NAMALWA (cell line): ENCODE results near the gene CLVS2.

ENCODE experiments used
- DNase-seq: peaks from one replicate; pipeline ENCODE4 v3.0.0-alpha.2; 2015; ENCODE audit warnings: low spot score

Gene CLVS2

DNA sequence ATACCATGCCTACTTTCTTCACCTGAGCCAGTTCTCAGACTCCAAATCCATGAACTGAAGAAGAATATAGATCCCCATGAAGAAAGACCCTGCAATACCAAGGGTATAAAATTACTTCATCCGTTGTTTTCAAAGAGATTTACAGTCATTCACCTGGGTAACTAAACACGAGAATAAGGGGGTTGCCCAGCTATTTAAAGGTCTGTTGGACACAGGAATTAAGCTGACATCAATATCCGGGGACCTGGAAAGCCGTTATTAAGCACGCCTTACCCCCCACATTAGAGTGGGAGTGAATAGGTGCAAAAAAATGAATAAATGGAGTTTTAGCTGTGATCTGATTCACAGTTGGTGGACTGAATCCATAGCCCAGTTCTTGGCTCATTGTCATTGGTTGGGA lies 28.9 kb downstream of the CLVS2 start:
- no peak for DNase-seq

DNA sequence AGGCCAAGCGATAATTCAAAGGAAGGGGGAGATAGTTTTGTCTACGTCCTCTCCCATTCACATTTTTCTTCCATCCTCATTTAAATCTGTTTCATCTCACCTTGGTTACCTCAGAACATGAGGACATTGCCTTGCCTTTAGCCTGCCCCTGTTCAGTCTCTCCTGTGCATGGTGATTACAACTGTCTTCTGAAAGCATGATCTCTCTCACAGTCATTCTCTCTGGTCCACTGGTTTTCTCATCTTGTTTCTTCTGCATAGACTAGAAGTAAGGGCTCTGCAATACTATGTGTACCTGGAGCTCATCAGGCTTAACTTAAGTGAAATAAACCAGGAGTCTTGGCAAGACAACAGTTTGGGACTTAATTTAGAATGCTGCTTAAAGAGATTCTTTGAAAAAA lies 31.4 kb downstream of the CLVS2 start:
- no peak for DNase-seq

DNA sequence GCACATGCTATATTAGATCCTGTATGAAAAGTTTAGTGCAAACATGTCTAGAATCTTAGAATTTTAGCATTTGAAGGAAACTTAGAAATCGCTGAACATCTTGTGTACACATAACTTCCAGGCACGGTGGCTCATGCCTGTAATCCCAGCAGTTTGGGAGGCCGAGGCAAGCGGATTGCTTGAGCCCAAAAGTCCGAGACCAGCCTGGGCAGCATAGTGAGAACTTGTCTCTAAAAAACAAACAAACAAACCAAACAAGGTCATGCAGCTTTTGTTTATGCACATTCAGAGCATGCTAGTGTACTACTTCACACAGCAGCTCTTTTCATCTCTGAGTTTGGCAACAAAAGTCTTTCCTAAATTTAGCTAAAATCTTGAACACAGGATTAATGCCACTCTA lies 32.2 kb downstream of the CLVS2 start:
- no peak for DNase-seq

DNA sequence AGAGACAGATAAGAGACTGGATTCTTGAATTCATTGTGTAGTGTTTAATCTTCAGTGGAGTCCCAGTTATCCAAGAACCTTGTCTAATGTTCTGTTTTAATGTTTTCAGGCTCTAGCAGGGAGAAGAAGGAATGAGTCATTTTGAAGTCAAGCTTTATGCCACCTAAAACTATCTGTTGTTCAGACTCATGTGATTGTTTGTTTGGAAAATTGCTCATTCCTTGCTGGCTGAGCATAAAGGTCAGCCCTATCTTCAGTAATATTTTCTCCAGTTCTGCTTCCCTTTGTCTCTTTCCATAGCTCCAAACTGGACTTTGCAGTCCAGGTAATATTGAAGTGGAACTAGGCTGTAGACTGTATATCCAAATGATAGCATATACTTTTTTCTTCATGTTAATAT lies 34.2 kb downstream of the CLVS2 start:
- DNase-seq, result no peak

DNA sequence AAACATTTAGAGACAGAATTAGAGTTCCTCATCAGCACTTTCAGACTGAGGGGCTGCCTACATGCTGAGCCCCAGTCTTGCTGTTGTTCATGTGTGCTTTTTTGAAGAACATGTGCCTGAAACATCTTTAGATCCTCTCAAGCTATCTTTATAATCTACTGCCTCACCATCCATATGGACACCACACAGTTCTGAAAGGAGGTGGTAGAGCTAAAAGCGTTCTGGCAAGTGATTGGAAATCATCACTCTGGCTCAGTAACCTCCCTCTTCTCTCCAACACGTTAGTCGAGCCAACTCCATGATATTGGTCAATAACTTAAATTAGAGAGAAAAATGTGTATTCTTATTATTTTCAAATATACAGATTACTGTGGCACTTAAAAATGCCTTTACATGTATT lies 40.6 kb downstream of the CLVS2 start:
- no peak for DNase-seq

DNA sequence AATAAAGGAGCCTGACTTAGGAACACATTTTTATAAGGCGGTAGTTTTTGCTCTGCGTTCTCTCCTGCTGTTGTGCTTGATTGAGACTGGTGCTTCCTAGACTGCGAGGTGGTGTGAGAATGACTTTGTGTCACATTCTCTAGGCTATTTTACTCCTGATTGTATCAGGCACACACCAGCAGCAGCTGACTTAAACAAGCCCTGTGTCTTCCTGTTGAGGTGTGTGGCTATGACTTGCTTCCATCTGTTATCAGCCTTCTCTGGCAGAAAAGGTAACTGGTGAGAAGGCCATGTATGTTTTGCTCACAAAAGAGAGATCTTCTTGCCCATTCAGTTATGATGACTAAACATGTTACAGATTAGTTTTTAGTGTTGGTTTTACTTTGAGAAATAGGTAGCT lies 43.4 kb downstream of the CLVS2 start:
- no peak for DNase-seq

DNA sequence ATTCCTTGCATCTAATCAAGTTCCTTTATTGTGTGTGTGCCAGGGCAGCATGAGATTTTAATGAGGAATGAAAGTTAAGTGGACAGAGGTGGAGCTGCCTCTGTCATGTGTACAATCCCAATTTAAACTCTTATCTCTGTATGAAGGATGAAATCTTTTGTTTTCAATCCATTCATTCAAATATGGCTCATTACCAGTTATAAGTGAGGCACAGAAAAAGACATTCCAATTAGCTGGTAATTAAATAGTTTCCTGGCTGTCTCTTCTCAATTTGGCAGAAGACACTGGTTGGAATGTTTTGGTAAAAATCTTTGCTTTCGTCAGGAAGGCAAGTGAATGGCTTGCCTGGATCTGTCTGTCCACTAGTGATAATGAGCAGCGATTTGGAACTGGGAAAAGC lies 46.4 kb downstream of the CLVS2 start:
- DNase-seq, result no peak

DNA sequence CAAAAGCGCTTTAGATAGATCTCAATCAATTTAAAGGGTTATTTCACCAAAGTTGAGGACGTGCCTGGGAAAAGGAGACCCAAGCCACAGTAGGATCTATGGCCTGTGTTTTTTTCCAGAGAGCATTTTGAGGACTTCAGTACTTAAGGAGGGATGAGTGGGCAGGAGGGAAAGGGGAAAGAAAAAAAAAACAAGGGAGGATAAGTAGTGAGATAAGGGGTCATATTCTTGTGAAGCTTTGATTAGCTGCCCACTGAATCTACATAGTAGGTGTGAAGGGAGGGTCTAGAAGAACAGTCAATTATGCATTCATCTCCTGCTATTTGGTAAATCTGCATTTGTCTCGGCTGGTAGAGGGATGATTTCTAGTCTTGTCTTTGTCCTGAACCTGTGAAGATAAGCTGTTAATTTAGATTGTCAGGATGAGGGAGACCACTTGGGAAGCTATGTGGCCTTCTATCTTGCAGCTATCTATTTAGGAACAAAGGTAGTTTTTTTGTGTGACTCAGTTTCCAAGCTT lies 48.4 kb downstream of the CLVS2 start:
- DNase-seq, result no peak

DNA sequence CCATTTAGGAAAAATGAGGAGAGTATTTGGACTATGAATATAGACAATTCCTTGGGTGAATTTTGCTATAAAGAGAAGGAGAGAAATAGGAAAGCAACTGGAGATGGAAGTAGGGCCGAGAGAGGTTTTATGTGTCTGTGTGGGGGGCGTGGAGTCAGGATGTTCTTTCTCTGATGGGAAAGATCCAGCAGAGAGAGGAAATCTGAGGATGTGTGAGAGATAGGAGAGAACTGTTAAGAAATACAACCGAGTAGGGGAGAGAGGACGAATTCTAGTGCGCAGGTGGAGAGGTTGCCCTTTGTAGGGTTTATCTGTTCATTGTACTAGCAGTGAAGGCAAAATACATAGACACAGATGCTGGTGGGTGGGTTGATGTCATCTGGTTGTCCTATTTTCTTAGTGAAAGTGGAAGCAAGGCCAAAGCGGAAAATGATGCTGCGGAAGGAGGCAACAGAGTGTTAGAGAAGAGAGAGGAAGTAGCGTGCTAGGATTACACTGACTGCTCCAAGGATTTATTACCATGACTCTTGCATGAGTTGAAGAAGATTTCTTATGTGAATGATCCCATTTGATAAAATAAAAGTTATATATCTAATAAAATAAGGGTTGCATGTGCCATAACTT lies 57.7 kb downstream of the CLVS2 start:
- no peak for DNase-seq

DNA sequence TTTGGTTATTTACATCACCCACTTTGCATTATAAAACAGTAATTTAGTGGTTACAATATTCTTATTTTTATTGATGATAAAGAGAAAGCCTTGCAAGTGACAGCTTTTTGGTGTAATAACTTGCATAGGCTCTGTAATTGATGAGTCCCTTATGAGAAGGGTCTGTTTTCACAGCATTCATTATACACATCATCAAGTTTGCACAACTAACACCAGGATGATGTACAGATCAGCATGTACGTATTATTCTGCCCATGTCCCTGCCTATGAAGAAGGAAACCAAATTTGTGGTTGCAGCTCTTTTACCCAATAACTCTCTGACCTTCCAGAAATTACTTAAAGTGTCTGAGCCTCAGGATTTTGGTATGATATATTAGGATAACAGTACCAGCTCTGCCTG lies 59.2 kb downstream of the CLVS2 start:
- no peak for DNase-seq

DNA sequence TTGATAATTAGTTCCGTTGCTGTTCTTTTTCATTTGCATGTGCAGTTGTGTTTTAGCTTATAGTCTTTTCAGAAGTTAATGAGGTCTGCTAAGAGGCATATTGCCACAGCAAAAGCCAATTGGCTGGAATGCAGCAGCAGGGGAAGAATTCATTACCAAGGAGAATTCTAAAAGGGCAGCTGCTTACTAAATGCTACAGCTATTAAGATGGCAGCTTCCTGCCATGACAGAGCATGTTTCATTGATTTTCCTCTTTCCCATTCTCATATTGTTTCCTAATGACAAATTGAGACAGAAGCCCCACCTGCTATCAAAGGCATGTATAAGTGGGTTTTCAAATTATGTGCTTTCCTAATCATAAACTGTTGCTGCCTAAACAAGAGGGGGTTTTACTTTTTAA lies 66.6 kb downstream of the CLVS2 start:
- DNase-seq, result no peak

DNA sequence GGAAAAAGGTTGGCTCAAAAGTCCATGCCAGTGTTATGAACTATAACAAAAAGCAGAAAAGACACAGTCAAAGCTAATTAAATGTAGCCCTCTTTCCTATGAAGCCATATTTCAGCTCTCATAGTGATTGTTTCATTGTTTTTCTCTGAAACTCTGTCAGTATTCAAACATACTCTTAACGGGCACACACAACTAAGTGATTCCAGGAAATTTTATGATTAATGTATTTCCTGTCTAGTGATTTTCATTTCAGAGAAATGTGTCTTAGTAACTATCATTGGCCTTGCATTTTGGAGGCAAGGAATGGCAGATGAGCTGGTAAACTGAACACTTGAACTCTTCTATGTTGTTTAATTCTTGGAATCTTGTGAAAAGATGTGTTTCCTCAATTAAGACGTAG lies 68.0 kb downstream of the CLVS2 start:
- no peak for DNase-seq

DNA sequence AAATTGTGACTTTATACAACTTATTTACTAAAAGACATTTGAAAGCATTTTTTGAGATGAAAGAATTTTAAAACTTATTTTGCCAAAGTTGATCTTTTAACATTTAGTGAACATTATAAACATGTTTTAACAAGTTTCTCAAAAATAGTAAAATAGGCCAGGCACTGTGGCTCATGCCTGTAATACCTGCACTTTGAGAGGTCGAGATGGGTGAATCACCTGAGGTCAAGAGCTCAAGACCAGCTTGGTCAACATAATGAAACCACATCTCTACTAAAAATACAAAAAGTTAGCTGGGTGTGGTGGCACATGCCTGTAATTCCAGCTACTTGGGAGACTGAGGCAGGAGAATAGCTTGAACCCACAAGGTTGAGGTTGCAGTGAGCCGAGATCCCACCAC lies 78.6 kb downstream of the CLVS2 start:
- no peak for DNase-seq

DNA sequence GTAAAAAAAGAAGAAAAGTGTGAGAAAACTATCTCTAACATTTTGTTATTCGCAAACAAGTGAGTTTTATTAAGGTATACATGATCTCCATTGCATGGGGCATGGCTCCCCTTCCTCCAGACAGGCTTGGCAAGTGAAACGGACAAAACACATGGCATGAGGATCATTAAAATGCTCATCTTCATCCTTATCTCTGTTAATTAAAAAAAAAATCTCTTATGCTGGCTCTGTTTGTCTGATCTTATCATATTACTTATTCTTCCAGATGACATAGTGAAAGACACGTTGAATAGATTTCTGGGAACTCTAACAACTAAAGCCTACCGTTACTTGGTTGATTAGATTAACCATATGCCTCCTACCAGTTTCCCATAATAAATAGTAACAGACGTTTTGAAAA lies 89.4 kb downstream of the CLVS2 start:
- no peak for DNase-seq

DNA sequence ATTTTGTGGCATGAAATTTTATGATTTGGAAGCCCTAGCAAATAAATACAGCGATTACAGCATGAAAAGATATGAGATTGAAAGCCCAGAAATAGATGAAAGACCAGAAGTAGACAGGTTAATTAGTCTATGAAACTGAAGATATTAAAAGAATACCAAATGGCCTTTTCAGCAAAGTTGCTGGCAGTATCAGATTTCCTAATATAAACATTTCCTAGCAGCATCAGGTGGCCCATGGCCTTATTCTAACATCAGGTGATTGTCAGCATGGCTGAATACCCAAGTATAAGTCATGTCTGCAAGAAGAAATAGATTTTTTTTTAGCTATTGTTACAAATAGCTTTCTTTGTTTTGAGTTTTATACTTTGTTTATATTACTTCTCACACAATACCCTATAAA lies 93.2 kb downstream of the CLVS2 start:
- DNase-seq, result no peak

DNA sequence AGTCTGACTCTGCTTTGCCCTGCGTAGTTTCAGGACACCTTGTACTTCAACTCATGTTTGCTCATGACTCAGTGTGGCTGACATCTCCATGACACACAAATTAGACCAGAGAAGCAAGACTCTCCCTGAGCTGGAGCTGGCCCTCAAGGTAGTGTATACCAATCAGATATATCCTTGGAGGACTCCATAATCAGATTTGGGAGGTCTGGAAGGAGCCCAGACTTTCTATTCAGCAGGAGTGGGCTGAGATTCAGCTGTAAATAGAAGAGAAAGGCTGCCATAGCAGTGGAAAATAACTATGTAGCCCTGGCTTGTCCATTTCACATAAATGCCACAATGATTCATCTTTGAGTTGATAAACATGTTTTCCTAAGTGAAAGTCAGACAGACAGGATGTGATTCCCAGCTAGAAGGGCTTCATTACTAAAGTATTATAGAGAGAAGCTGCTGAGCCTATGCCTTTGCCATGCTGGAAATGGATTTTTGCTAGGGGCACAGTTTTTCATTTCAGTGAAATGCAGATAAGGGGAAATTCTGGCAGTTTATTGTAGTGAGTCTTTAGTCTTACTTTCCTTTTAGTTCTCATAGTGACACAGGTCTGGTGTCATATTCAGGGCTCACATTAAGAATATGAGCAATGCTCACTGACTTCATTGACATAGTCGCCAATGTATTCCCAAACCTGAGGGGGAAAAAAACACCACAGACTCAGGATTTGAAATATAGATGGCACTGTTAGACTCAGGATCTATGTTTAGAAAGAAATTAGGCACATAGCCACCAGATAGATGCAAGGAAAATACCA lies 95.3 kb downstream of the CLVS2 start:
- no peak for DNase-seq

DNA sequence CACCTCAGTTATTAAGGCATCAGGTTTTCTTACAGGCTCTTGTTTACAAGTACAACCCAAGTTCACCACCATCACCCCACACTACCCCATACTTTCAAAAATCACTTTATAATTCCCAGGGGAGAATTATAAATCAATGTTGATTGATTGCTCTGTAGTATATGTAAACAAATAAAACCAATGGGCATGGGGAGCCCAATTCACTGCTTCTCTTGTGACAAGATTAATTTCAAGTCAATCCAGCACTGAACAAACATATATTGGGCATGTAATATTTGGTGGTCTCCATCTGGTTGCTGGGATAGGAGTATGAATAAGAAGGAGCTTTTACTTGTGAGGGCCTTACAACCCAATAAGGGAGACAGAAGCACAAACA lies 95.8 kb downstream of the CLVS2 start:
- DNase-seq, result no peak

DNA sequence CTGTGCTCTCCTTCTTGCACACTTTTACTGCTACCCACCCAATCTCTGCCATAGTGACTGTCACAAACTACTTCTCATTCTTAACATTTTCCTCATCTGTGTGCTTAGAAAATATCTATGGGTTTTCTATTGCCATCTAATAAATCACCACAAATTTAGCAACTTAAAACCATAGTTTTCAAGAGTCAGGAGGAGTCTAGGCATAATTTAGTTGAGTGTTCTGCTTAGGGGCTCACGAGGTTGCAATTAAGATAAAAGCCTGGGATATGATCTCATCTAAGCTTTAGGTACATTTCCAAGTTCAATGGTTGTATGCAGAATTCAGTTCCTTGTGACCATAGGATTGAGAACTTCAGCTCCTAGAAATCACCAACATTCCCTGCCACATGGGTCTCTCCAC lies 98.8 kb downstream of the CLVS2 start:
- no peak for DNase-seq

DNA sequence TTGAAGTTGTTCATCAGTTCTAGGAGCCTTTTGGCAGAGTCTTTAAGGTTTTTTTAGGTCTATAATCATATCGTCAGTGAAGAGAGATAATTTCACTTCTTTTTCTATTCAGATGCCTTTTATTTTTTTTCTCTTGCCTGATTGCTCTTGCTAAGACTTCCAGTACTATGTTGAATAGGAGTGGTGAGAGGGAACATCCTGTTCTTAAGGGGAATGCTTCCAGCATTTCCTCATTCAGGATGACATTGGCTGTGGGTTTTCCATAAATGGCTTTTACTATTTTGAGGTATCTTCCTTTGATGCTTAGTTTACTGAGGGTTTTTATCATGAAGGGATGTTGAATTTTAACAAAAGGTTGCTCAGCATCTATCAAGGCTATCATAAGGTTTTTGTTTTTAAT lies 109.5 kb downstream of the CLVS2 start:
- no peak for DNase-seq

DNA sequence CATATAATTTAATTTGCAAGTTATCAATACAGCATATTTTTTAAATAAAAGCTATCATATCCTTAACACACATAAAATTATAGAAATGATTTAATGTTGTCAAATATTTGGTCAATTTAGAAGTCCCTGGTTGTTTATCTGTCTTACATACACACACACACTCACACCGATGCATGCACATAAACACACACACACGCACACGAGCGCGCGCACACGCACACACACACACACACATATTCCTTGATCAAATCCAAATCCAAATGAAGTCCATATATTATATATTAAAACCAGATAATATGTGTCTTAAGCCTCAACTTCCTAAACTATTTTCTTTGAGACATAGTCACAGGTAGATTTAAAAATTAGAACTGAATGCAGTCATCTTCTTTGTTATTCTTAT lies 120.3 kb downstream of the CLVS2 start:
- no peak for DNase-seq

DNA sequence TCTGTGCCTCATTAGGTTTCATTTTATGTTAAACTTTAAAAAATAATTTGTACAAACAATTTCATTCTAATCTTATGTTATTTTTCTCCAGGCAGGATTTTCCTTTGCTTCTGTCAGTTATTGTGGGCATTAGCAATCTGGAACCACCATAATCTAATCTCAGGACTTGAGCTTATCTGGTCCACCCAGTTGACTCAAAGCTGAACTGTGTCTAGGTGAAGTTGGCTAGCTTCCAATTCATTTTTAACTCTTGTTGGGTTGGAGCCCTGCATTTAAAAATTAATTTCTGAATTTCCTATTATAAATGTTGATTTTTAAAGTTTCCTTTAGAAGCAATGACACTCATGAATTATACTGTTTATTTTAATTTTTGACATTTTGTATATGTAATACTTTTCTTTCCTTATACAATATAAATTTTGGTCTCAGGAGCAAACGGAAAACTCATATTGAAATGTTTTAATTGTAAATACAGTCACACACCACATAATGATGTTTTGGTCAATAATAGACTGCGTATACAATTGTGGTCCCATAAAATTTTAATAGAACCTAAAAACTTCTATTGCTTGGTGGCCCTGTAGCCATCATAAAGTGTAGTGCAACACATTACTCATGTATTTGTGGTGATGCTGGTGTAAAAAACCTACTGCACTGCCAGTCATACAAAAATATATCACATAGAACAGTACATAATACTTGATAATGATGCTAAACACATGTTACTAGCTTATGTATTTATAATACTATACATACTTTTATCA lies 121.3 kb downstream of the CLVS2 start:
- no peak for DNase-seq

DNA sequence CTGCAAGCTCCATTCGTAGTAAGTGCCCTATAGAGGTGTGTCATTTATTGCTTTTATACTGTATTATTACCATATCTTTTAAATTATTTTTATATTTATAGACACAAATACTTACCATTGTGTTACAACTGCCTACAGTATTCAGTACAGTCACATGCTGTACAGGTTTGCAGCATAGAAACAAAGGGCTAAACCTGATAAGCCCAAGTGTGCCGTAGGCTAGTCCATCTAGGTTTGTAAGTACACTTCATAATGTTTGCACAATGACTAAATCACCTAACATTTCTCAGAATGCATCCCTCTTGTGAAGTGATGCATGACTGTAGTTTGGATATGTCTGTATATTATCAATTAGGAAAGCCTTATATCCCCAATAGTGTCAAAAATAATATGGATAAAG lies 122.8 kb downstream of the CLVS2 start:
- no peak for DNase-seq
